GM12878 (cell line): ENCODE data around the gene TCERG1L. TPM values are rescaled to one million over a fixed set of nuclear protein-coding genes. Genes with fewer than 3 reads are reported as not detected.

Experiments
- ATAC-seq: fragments of 200-7000 bp; cut with Tn5 transposase; 3 replicates; pipeline ENCODE4 v1.9.1; 2020; ENCODE audit warnings: mild to moderate bottlenecking, moderate library complexity
- BruUV-seq: library from RNA; stranded (reverse); fragments of 400-500 nt; replicated peaks from 2 replicates; lab custom pipeline; 2021; lab: Mats Ljungman, UMichigan
- CTCF ChIA-PET: fragments of 300-600 bp; sonication (Branson Sonifier 250); formaldehyde crosslinking; extraction: SDS; loops from one replicate; lab custom pipeline; 2021; ENCODE audit warnings: inconsistent platforms; lab: Yijun Ruan, JAX
- POLR2A ChIA-PET: fragments of 350-600 bp; formaldehyde crosslinking; extraction: SDS; loops from one replicate; lab custom pipeline; 2021; ENCODE audit warnings: inconsistent platforms; lab: Charles Lee
- RAD21 ChIA-PET: fragments of 300-600 bp; sonication (Branson Sonifier 250); formaldehyde crosslinking; loops from one replicate; lab custom pipeline; 2023; ENCODE audit warnings: antibody characterized with exemption; ENCODE audit not compliant: unreplicated experiment; lab: Charles Lee
- SMC1A ChIA-PET: fragments of 300-600 bp; sonication (Branson Sonifier 250); formaldehyde crosslinking; loops from one replicate; lab custom pipeline; 2023; ENCODE audit not compliant: unreplicated experiment, uncharacterized antibody; lab: Charles Lee
- DNase-seq: peaks from one replicate; pipeline ENCODE4 v3.0.0-alpha.2; 2011; ENCODE audit warnings: low read depth, low spot score
- FAIRE-seq: peaks from 3 replicates; lab custom pipeline; 2011; peaks lifted over from hg19 to GRCh38; lab: Jason Lieb, UNC
- H2AFZ ChIP-seq: 2 replicates; pipeline ENCODE4 v1.6.0; 2011; ENCODE audit warnings: low read depth, low read length, control low read depth; ENCODE audit not compliant: control insufficient read depth
- H3K27ac ChIP-seq: 2 replicates; pipeline ENCODE4 v1.5.1; 2011; ENCODE audit warnings: control low read depth; ENCODE audit not compliant: control insufficient read depth, insufficient read depth
- H3K27me3 ChIP-seq, 2 experiments: replicated peaks in 1 of 2; 2 replicates each; pipeline versions ENCODE4 v1.6.0 to v1.6.1; 2011; ENCODE audit warnings: low read length in 1 of 2; ENCODE audit not compliant: control insufficient read depth in 2 of 2, insufficient read depth in 2 of 2
- H3K36me3 ChIP-seq, 2 experiments: 2 replicates each; pipeline ENCODE4 v1.5.1; 2011; ENCODE audit warnings: low read length in 1 of 2; ENCODE audit not compliant: control insufficient read depth in 2 of 2, insufficient read depth in 2 of 2
- H3K4me1 ChIP-seq: 2 replicates; pipeline ENCODE4 v1.6.1; 2011; ENCODE audit warnings: mild to moderate bottlenecking, low read length, moderate library complexity, mixed read lengths; ENCODE audit not compliant: control insufficient read depth, insufficient read depth
- H3K4me2 ChIP-seq: 2 replicates; pipeline ENCODE4 v1.6.0; 2011; ENCODE audit warnings: control low read depth; ENCODE audit not compliant: control insufficient read depth, insufficient read depth
- H3K4me3 ChIP-seq: fragments of 200-600 bp; sonication (generic); 2 replicates; pipeline ENCODE4 v1.5.1; 2016
- H3K79me2 ChIP-seq: 2 replicates; pipeline ENCODE4 v1.6.0; 2011; ENCODE audit warnings: low read length; ENCODE audit not compliant: control insufficient read depth, insufficient read depth
- H3K9ac ChIP-seq: 2 replicates; pipeline ENCODE4 v1.8.0; 2011; ENCODE audit warnings: low read length, control low read depth, mixed read lengths; ENCODE audit not compliant: control insufficient read depth, insufficient read depth
- H3K9me3 ChIP-seq: replicated peaks from 3 replicates; pipeline ENCODE4 v1.5.1; 2011; ENCODE audit warnings: mild to moderate bottlenecking, low read length; ENCODE audit not compliant: control insufficient read depth, insufficient read depth
- H4K20me1 ChIP-seq: 2 replicates; pipeline ENCODE4 v1.6.0; 2011; ENCODE audit not compliant: control insufficient read depth, insufficient read depth
- ASH2L ChIP-seq: fragments of 300-600, 200-600 bp; sonication (generic); IDR thresholded peaks from 2 replicates; pipeline ENCODE4 v1.6.1; 2017; ENCODE audit warnings: low read depth, mild to moderate bottlenecking, borderline replicate concordance
- CBFB ChIP-seq: IDR thresholded peaks from 2 replicates; pipeline ENCODE4 v1.6.1; 2016; ENCODE audit warnings: antibody characterized with exemption, low read depth
- CBX5 ChIP-seq: sonication (generic); IDR thresholded peaks from 2 replicates; pipeline ENCODE4 v1.6.1; 2016; ENCODE audit warnings: low read depth, moderate library complexity, mild to moderate bottlenecking, inconsistent platforms
- CHD4 ChIP-seq: fragments of 200-600 bp; sonication (generic); IDR thresholded peaks from 2 replicates; pipeline ENCODE4 v1.6.1; 2016; ENCODE audit warnings: mild to moderate bottlenecking
- EP300 ChIP-seq, 2 experiments: fragments of 150-350 bp in 1 of 2; IDR thresholded peaks; 2 replicates each; pipeline ENCODE4 v1.6.1; 2011 to 2012; ENCODE audit warnings: low read depth in 2 of 2, low read length in 2 of 2, borderline replicate concordance in 1 of 2, improper control_type of control experiment in 1 of 2, inconsistent platforms in 1 of 2; ENCODE audit not compliant: control insufficient read depth in 1 of 2
- FOS ChIP-seq: IDR thresholded peaks from 3 replicates; pipeline ENCODE4 v1.6.1; 2011; ENCODE audit warnings: borderline replicate concordance; ENCODE audit not compliant: insufficient read length; ENCODE audit errors: extremely low read depth
- FOXK2 ChIP-seq: fragments of 450-650 bp; IDR thresholded peaks from 2 replicates; pipeline ENCODE4 v1.6.1; 2017; ENCODE audit warnings: mild to moderate bottlenecking, moderate library complexity
- HCFC1 ChIP-seq: fragments of 150-350 bp; IDR thresholded peaks from 2 replicates; pipeline ENCODE4 v1.6.1; 2014; ENCODE audit warnings: low read length
- IKZF2 ChIP-seq, 2 experiments: fragments of 450-650 bp; IDR thresholded peaks; 2 replicates each; pipeline ENCODE4 v1.6.1; 2017; ENCODE audit warnings: mild to moderate bottlenecking in 2 of 2, moderate library complexity in 2 of 2
- LARP7 ChIP-seq: fragments of 450-650 bp; IDR thresholded peaks from 2 replicates; pipeline ENCODE4 v1.6.1; 2017; ENCODE audit warnings: mild to moderate bottlenecking
- MTA3 ChIP-seq: IDR thresholded peaks from 2 replicates; pipeline ENCODE4 v1.6.1; 2012; ENCODE audit warnings: low read length, inconsistent platforms, borderline replicate concordance
- NFIC ChIP-seq: IDR thresholded peaks from 2 replicates; pipeline ENCODE4 v1.6.1; 2012; ENCODE audit warnings: low read depth, mild to moderate bottlenecking, inconsistent platforms, low read length, moderate library complexity
- PML ChIP-seq: IDR thresholded peaks from 2 replicates; pipeline ENCODE4 v1.6.1; 2012; ENCODE audit warnings: low read length, inconsistent platforms
- POU2F2 ChIP-seq: IDR thresholded peaks from 3 replicates; pipeline ENCODE4 v1.6.1; 2011; ENCODE audit warnings: low read depth, mild to moderate bottlenecking, low read length, borderline replicate concordance
- RAD21 ChIP-seq: IDR thresholded peaks from 2 replicates; pipeline ENCODE4 v1.6.1; 2011; ENCODE audit warnings: mild to moderate bottlenecking, low read depth, low read length, moderate library complexity; ENCODE audit not compliant: insufficient read depth
- SMC3 ChIP-seq: IDR thresholded peaks from 2 replicates; pipeline ENCODE4 v1.6.1; 2011; ENCODE audit warnings: low read length, improper control_type of control experiment, borderline replicate concordance
- SRF ChIP-seq, 2 experiments: IDR thresholded peaks; 2 replicates each; pipeline ENCODE4 v1.6.1; 2011; ENCODE audit warnings: low read depth in 2 of 2, low read length in 2 of 2, mild to moderate bottlenecking in 1 of 2, moderate library complexity in 1 of 2
- SUZ12 ChIP-seq: fragments of 200-600 bp; sonication (generic); IDR thresholded peaks from one replicate; pipeline ENCODE4 v1.6.1; 2018; ENCODE audit warnings: antibody characterized with exemption, mild to moderate bottlenecking; ENCODE audit not compliant: unreplicated experiment
- ZBED1 ChIP-seq: IDR thresholded peaks from 2 replicates; pipeline ENCODE4 v1.6.1; 2016; ENCODE audit warnings: borderline replicate concordance
- WGBS: methylation state at CpG from one replicate; pipeline ENCODE4 v1.1.6; 2016; ENCODE audit warnings: low lambda C conversion rate; ENCODE audit not compliant: insufficient replicate concordance, insufficient coverage; ENCODE audit errors: missing lambda C conversion rate; 5-methylcytosine and 5-hydroxymethylcytosine counted together
- in situ Hi-C: fragments of 300-500 bp; cut with MboI; formaldehyde crosslinking; loops from 9 replicates; pipeline ENCODE4 v1.14.3; 2018; ENCODE audit warnings: mixed read lengths
- intact Hi-C: fragments of 100-400 bp; cut with micrococcal nuclease; formaldehyde crosslinking; loops from one replicate; pipeline ENCODE4 v1.14.2; 2022; ENCODE audit not compliant: unreplicated experiment
- polyA plus RNA-seq, 11 experiments: library from polyadenylated mRNA; depleted of rRNA in 4 of 11; unstranded in 6 of 11; stranded (reverse) in 5 of 11; fragments of >200 nt; fragmentation: Nextera tagmentation in 4 of 11; fragmentation: Illumina TruSeq in 1 of 11; extraction: Ambion mirVana in 4 of 11; extraction: Trizol in 1 of 11; gene quantifications; 1 replicate in 1 of 11; 2 replicates in 10 of 11; pipeline versions ENCODE4 v1.2.1 to v1.2.3, GENCODE V29; 2011 to 2016; ENCODE audit warnings: inconsistent platforms in 2 of 11, missing spikeins in 2 of 11, low read depth in 1 of 11
- total RNA-seq, 4 experiments: library from RNA; depleted of rRNA in 3 of 4; stranded (reverse); fragments of >200 nt in 3 of 4; fragmentation: Illumina TruSeq in 1 of 4; extraction: Trizol in 1 of 4; gene quantifications; 2 replicates each; pipeline versions ENCODE4 v1.2.1 to v1.2.3, GENCODE V29; 2013 to 2021
- TF ChIP-seq, protein P1 (sequence below): fragments of 450-650 bp; IDR thresholded peaks from 2 replicates; pipeline ENCODE4 v1.6.1; 2017; ENCODE audit warnings: borderline replicate concordance

The TCERG1L gene
- total and polyA plus RNA-seq, 10 of the 15 experiments (the other 5 are each of a cell fraction or from before 2014, with no cell fraction given), result not detected

DNA sequence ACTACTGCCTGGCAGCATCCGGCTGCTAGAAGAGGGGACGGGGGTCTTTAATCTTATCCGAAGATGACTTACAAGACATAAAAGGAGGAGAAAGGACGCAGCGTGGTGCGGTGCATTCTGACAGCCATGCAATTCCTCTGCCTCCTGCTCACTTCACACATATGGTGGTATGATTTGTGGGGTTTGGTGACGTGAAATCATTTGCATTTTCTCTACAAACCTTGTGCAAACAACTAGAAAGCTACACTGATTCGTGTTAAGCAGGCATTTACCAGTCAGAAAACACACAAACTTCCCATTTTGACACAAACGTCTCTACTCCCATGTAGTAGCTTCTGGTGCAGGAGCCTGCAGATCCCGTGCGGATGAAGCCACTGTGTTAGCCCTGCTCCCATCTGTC is 6.8 kb upstream of the TCERG1L start:
- Histone ChIP-seq H4K20me1 (no peaks in the 10 kb centered on the region), H3K36me3 (no peaks in the 10 kb centered on the region), H3K79me2 (no peaks in the 10 kb centered on the region), H3K27me3 (no peaks in the 10 kb centered on the region), H3K27ac (no peak overlapping the region), H3K9ac (no peak overlapping the region), H2AFZ (no peak overlapping the region), H3K4me3 (no peak overlapping the region), H3K9me3 (no peaks in the 10 kb centered on the region), H3K4me2 (no peak overlapping the region), H3K4me1 (no peaks in the 10 kb centered on the region)
- POLR2A ChIA-PET, result no interaction called here
- TF ChIP-seq RAD21 (no peak), SUZ12 (no peak), CHD4 (no peak), IKZF2 (IDR thresholded peaks at IDR 0.05) (no peak), POU2F2 (no peak), FOS (no peak), NFIC (no peak), SRF (IDR thresholded peaks at IDR 0.05; ENCODE audit: low read depth in 2 of 2, low read length in 2 of 2) (no peak), ZBED1 (no peak), HCFC1 (no peak), CBFB (no peak), CBX5 (no peak), ASH2L (no peak), EP300 (IDR thresholded peaks at IDR 0.05; ENCODE audit: borderline replicate concordance in 1 of 2, control insufficient read depth in 1 of 2, low read depth in 2 of 2, low read length in 2 of 2) (no peak), FOXK2 (no peak), SMC3 (no peak), MTA3 (no peak), PML (no peak), LARP7 (no peak)
- TF ChIP-seq, protein P1, sequence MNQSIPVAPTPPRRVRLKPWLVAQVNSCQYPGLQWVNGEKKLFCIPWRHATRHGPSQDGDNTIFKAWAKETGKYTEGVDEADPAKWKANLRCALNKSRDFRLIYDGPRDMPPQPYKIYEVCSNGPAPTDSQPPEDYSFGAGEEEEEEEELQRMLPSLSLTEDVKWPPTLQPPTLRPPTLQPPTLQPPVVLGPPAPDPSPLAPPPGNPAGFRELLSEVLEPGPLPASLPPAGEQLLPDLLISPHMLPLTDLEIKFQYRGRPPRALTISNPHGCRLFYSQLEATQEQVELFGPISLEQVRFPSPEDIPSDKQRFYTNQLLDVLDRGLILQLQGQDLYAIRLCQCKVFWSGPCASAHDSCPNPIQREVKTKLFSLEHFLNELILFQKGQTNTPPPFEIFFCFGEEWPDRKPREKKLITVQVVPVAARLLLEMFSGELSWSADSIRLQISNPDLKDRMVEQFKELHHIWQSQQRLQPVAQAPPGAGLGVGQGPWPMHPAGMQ, result no peak
- BruUV-seq, result no TSS peak
- FAIRE-seq (no peak), ATAC-seq (no peak), DNase-seq (no peak)
- RAD21 ChIA-PET, result no interaction called here
- WGBS, result 17% methylated on average over 11 of the region's 11 CpGs
- SMC1A ChIA-PET, result no interaction called here
- CTCF ChIA-PET, result no interaction called here
- intact Hi-C loops (no loop called here), in situ Hi-C loops (no loop called here)
